GM21825 (cell line): ENCODE measurements around the gene KCNT1.

Experiments used
- ATAC-seq: cut with Tn5 transposase; IDR thresholded peaks from one replicate; pipeline ENCODE4 v1.9.1; 2021; ENCODE audit warnings: mild to moderate bottlenecking, moderate library complexity; ENCODE audit not compliant: unreplicated experiment

The KCNT1 gene

GRCh38 chr9:135698236-135698635, 3.7 kb upstream of the KCNT1 start:
- ATAC-seq, result no peak

- ATAC-seq, result no peak
Measured at GRCh38 chr9:135698767-135699166, 3.2 kb upstream of the KCNT1 start.

- ATAC-seq, result no peak
Measured at GRCh38 chr9:135699440-135699839, 2.5 kb upstream of the KCNT1 start, which contains the start of gene SOHLH1. Gene SOHLH1, minus strand, starts transcription at chr9:135699481. Its CDS starts 14 bp downstream, at chr9:135699467.

GRCh38 chr9:135700525-135700924, 1.5 kb upstream of the KCNT1 start:
- no peak for ATAC-seq

- no peak for ATAC-seq
Measured at GRCh38 chr9:135701067-135701958, 672 bp upstream of the KCNT1 start.

GRCh38 chr9:135703726-135704125, 1.7 kb downstream of the KCNT1 start:
- ATAC-seq, result no peak

GRCh38 chr9:135704483-135704882, 2.5 kb downstream of the KCNT1 start:
- no peak for ATAC-seq

GRCh38 chr9:135705376-135705775, 3.4 kb downstream of the KCNT1 start:
- ATAC-seq, result no peak

GRCh38 chr9:135706288-135706687, 4.3 kb downstream of the KCNT1 start:
- no peak for ATAC-seq

GRCh38 chr9:135707252-135708138, 5.5 kb downstream of the KCNT1 start:
- no peak for ATAC-seq

- no peak for ATAC-seq
Measured at GRCh38 chr9:135708164-135708563, 6.2 kb downstream of the KCNT1 start.

GRCh38 chr9:135711391-135711790, 9.4 kb downstream of the KCNT1 start:
- no peak for ATAC-seq

- no peak for ATAC-seq
Measured at GRCh38 chr9:135711881-135712280, 9.9 kb downstream of the KCNT1 start.

- ATAC-seq, result no peak
Measured at GRCh38 chr9:135712613-135713295, 10.8 kb downstream of the KCNT1 start.

GRCh38 chr9:135714242-135715055, 12.5 kb downstream of the KCNT1 start:
- ATAC-seq, result no peak

GRCh38 chr9:135715056-135715595, 13.1 kb downstream of the KCNT1 start:
- no peak for ATAC-seq

- no peak for ATAC-seq
Measured at GRCh38 chr9:135716045-135716444, 14.1 kb downstream of the KCNT1 start.

- no peak for ATAC-seq
Measured at GRCh38 chr9:135717410-135717809, 15.4 kb downstream of the KCNT1 start.

- no peak for ATAC-seq
Measured at GRCh38 chr9:135718616-135719015, 16.6 kb downstream of the KCNT1 start.

GRCh38 chr9:135719472-135719871, 17.5 kb downstream of the KCNT1 start:
- ATAC-seq, result no peak
